ENCODE measurements around the gene LRIF1. TPM values are rescaled to one million over a fixed set of nuclear protein-coding genes. Genes with fewer than 3 reads are reported as not detected.
"Not testable (repeated sequence)": the region's sequence is repeated elsewhere in the genome, so short reads cannot be mapped to it uniquely, and the experiment has no call there.

LRIF1 gene
- total RNA-seq, 2 donors from 2014 or later, result 3.0 TPM

DNA sequence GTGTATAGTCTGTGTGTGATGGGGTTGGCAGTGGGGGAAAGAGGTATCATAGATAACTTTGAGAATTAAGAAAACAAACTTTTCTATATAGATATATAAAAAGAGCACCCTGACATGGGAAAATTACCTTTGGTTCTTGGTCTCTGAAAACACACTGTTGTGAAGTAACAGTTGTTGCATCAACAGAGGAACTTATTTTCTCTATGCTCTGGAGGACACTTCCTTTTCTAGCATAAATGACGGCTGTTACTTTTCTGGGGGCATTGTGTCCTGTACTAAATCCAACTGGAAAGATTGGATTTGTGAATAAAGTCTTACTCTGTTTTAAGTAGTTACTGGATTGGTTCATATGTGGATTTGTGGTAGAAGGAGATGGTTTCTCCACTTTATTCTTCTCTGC, 12.6 kb downstream of the LRIF1 start:
- TF ChIP-seq, protein P1, sequence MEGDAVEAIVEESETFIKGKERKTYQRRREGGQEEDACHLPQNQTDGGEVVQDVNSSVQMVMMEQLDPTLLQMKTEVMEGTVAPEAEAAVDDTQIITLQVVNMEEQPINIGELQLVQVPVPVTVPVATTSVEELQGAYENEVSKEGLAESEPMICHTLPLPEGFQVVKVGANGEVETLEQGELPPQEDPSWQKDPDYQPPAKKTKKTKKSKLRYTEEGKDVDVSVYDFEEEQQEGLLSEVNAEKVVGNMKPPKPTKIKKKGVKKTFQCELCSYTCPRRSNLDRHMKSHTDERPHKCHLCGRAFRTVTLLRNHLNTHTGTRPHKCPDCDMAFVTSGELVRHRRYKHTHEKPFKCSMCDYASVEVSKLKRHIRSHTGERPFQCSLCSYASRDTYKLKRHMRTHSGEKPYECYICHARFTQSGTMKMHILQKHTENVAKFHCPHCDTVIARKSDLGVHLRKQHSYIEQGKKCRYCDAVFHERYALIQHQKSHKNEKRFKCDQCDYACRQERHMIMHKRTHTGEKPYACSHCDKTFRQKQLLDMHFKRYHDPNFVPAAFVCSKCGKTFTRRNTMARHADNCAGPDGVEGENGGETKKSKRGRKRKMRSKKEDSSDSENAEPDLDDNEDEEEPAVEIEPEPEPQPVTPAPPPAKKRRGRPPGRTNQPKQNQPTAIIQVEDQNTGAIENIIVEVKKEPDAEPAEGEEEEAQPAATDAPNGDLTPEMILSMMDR (IDR thresholded peaks at IDR 0.05), result no peak
- DNase-seq (ENCODE audit: low spot score) (no peak), ATAC-seq (ENCODE audit: insufficient number of reproducible peaks, low FRiP score, low read depth) (no peak)
- Histone ChIP-seq H3K27ac (no peak overlapping the region), H3K36me3 (peaks cover 15% of the 10 kb centered on the region), H3K9me3 (peaks cover 3% of the 10 kb centered on the region), H3K4me1 (ENCODE audit: control insufficient read depth in 1 of 2, low read depth in 2 of 2) (no peaks in the 10 kb centered on the region), H3K4me3 (no peak overlapping the region), H3K27me3 (replicated peaks; ENCODE audit: insufficient read depth) (no peaks in the 10 kb centered on the region)

DNA sequence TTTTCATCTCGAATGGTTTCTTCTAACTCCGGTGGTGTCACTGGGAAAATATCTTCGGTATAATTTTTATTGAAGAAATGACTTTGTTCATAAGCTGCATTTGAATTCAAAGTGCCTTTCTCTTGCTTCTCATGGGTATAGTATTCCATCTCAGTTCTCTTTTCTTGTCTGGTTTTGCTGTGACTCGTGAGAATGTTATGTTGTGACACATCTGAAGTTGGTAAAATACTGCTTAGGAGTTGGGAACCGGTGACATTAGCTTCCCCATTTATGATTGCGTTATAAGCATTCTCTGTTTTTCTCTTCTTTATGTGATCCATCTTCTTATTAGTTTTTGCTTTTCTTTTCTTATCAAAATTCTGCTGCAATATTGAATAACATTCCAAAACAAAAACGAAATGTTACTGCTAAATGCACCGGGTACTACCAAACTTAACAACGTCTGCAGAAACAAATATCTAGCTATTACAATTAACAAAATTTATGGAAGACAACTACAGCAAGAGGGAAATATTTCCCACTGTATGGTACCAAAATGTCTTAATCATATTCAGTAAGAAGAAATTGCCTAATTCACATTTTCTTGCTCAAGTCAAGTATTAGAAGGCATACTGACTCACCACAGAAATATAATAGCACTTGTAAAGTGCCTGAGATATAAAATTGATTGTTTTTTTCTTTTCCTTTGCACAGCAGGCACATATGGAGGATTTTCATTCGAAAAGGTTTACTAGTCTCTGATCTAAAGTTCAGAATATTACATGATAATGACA, 15.5 kb downstream of the LRIF1 start:
- ATAC-seq (ENCODE audit: insufficient number of reproducible peaks, low FRiP score, low read depth), result no peak
- no peaks in the 10 kb centered on the region for H3K4me1 ChIP-seq (ENCODE audit: control insufficient read depth in 1 of 2, low read depth in 2 of 2)

DNA sequence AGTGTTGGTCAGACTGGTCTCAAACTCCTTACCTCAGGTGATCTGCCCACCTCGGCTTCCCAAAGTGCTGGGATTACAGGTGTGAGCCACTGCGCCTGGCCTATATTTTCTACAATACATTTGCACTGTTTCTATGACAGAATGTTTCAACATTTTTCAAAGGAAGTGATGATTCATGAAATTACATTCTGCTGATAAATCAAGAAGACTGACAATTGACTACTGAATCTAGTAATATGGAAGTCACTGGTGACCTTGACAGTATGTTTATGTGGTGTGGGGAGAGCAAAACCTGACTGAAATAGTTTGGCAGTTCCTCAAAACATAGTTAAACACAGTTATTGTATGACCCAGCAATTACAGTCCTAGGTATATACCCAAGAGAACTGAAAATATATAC, 18.1 kb downstream of the LRIF1 start:
- Histone ChIP-seq H3K27ac (no peak overlapping the region), H3K27me3 (replicated peaks; ENCODE audit: insufficient read depth) (no peaks in the 10 kb centered on the region), H3K4me1 (ENCODE audit: control insufficient read depth in 1 of 2, low read depth in 2 of 2) (no peaks in the 10 kb centered on the region), H3K9me3 (no peaks in the 10 kb centered on the region), H3K36me3 (peaks cover 11% of the 10 kb centered on the region), H3K4me3 (no peak overlapping the region)
- DNase-seq (ENCODE audit: low spot score) (no peak), ATAC-seq (ENCODE audit: insufficient number of reproducible peaks, low FRiP score, low read depth) (no peak)
- TF ChIP-seq, protein P1 (IDR thresholded peaks at IDR 0.05), result no peak

More for the DNA sequence above, 15.5 kb downstream of the LRIF1 start:
- Histone ChIP-seq H3K4me3 (no peak overlapping the region), H3K36me3 (peaks cover 15% of the 10 kb centered on the region), H3K27ac (no peak overlapping the region), H3K27me3 (replicated peaks; ENCODE audit: insufficient read depth) (no peaks in the 10 kb centered on the region), H3K9me3 (no peaks in the 10 kb centered on the region)
- DNase-seq (ENCODE audit: low spot score), result no peak
- TF ChIP-seq, protein P1 (IDR thresholded peaks at IDR 0.05), result no peak

- ATAC-seq (ENCODE audit: insufficient number of reproducible peaks, low FRiP score, low read depth), result no peak
- DNase-seq (ENCODE audit: low spot score), result no peak
- TF ChIP-seq, protein P1 (IDR thresholded peaks at IDR 0.05), result no peak
- H3K9me3 ChIP-seq, result no peaks in the 10 kb centered on the region
- H3K4me3 ChIP-seq, result no peak overlapping the region
- H3K27ac ChIP-seq, result no peak overlapping the region
- peaks cover 8% of the 10 kb centered on the region for H3K36me3 ChIP-seq
- no peaks in the 10 kb centered on the region for H3K27me3 ChIP-seq (replicated peaks; ENCODE audit: insufficient read depth)
- H3K4me1 ChIP-seq (ENCODE audit: control insufficient read depth in 1 of 2, low read depth in 2 of 2), result no peaks in the 10 kb centered on the region
Observed at GRCh38 chr1:110944806-110945205, 18.9 kb downstream of the LRIF1 start.

DNA sequence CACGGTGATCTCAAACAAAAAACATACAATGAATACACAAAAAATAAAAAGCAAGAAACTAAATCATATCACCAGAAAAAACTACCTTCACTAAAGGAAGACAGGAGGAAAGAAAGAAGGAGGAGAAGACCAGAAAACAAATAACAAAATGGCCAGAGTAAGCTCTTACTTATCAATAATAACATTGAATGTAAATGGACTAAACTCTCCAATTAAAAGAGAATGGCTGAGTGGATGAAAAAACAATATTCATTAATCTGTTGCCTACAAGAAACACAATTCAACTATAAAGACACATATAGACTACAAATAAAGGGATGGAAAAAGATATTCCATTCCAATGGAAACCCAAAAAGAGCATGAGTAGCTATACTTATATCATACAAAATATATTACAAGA, 27.2 kb downstream of the LRIF1 start:
- Histone ChIP-seq H3K36me3 (no peaks in the 10 kb centered on the region), H3K4me3 (no peak overlapping the region), H3K9me3 (peaks cover 18% of the 10 kb centered on the region), H3K4me1 (ENCODE audit: control insufficient read depth in 1 of 2, low read depth in 2 of 2) (no peaks in the 10 kb centered on the region), H3K27ac (no peak overlapping the region), H3K27me3 (replicated peaks; ENCODE audit: insufficient read depth) (no peaks in the 10 kb centered on the region)
- DNase-seq (ENCODE audit: low spot score) (no peak), ATAC-seq (ENCODE audit: insufficient number of reproducible peaks, low FRiP score, low read depth) (no peak)
- TF ChIP-seq, protein P1 (IDR thresholded peaks at IDR 0.05), result no peak

GRCh38 chr1:110931097-110931496, 32.6 kb downstream of the LRIF1 start:
- H3K4me3 ChIP-seq; H3K27ac ChIP-seq; H3K36me3 ChIP-seq; ATAC-seq (ENCODE audit: insufficient number of reproducible peaks, low FRiP score, low read depth); H3K27me3 ChIP-seq (replicated peaks; ENCODE audit: insufficient read depth); H3K4me1 ChIP-seq (ENCODE audit: control insufficient read depth in 1 of 2, low read depth in 2 of 2); DNase-seq (ENCODE audit: low spot score): not testable (repeated sequence)
- peaks cover 19% of the 10 kb centered on the region for H3K9me3 ChIP-seq
